K562 (cell line): ENCODE data around the gene IMMP2L. TPM values are rescaled to one million over a fixed set of nuclear protein-coding genes. Genes with fewer than 3 reads are reported as not detected.

ENCODE experiments used
- CLOCK ChIP-seq: fragments of 250-450 bp; sonication (Bioruptor Pico); IDR thresholded peaks from 2 replicates; pipeline ENCODE4 v1.4.0; 2020; ENCODE audit warnings: mild to moderate bottlenecking, moderate library complexity, borderline replicate concordance
- DEAF1 ChIP-seq: fragments of 450-650 bp; formaldehyde crosslinking; IDR thresholded peaks from 2 replicates; pipeline ENCODE4 v1.4.0; 2020; ENCODE audit warnings: mild to moderate bottlenecking, moderate library complexity
- E2F1 ChIP-seq: sonication (generic); formaldehyde crosslinking; IDR thresholded peaks from 2 replicates; pipeline ENCODE4 v1.8.1; 2023; ENCODE audit warnings: mild to moderate bottlenecking, missing genetic modification reagents, moderate library complexity
- FOXK2 ChIP-seq, 2 experiments: fragments of 450-650 bp; IDR thresholded peaks in 1 of 2; conservative IDR thresholded peaks in 1 of 2; 2 replicates each; pipeline ENCODE4 v1.6.1; 2016; ENCODE audit warnings: low read depth in 2 of 2, mild to moderate bottlenecking in 1 of 2
- HDGF ChIP-seq: fragments of 450-650 bp; IDR thresholded peaks from 2 replicates; pipeline ENCODE4 v1.6.1; 2016
- JUND ChIP-seq, 2 experiments: IDR thresholded peaks; 2 replicates in 1 of 2; 3 replicates in 1 of 2; pipeline ENCODE4 v1.6.1; 2011; ENCODE audit warnings: borderline replicate concordance in 2 of 2, low read depth in 2 of 2, low read length in 2 of 2, improper control_type of control experiment in 1 of 2, missing biosample characterization in 1 of 2, missing genetic modification characterization in 1 of 2, missing genetic modification reagents in 1 of 2
- KDM1A ChIP-seq, 2 experiments: fragments of 450-650 bp; IDR thresholded peaks; 2 replicates each; pipeline ENCODE4 v1.6.1; 2016; ENCODE audit warnings: mild to moderate bottlenecking in 2 of 2
- KDM2B ChIP-seq: fragments of 250-450 bp; sonication (Bioruptor Pico); IDR thresholded peaks from 2 replicates; pipeline ENCODE4 v1.8.0; 2021; ENCODE audit warnings: mild to moderate bottlenecking, moderate library complexity
- L3MBTL2 ChIP-seq: fragments of 450-650 bp; IDR thresholded peaks from 2 replicates; pipeline ENCODE4 v1.6.1; 2016; ENCODE audit warnings: mild to moderate bottlenecking, moderate library complexity
- NCOR1 ChIP-seq: fragments of 450-650 bp; IDR thresholded peaks from 2 replicates; pipeline ENCODE4 v1.6.1; 2016; ENCODE audit warnings: mild to moderate bottlenecking, moderate library complexity
- PCBP1 ChIP-seq: fragments of 200-400 bp; formaldehyde crosslinking; IDR thresholded peaks from 2 replicates; pipeline ENCODE4 v1.6.1; 2018; ENCODE audit warnings: mild to moderate bottlenecking, low read depth, low read length; ENCODE audit not compliant: poor library complexity, severe bottlenecking
- PTTG1 ChIP-seq: fragments of 450-650 bp; IDR thresholded peaks from 2 replicates; pipeline ENCODE4 v1.6.1; 2016; ENCODE audit warnings: low read depth, mild to moderate bottlenecking, missing genetic modification characterization, missing compliant biosample characterization
- SETDB1 ChIP-seq: IDR thresholded peaks from one replicate; pipeline ENCODE4 v1.6.1; 2012; ENCODE audit warnings: low read length, control low read depth, inconsistent platforms
- TAF1 ChIP-seq: IDR thresholded peaks from 2 replicates; pipeline ENCODE4 v1.6.1; 2011; ENCODE audit warnings: mild to moderate bottlenecking, low read length, moderate library complexity; ENCODE audit not compliant: insufficient read depth, control insufficient read depth, severe bottlenecking; ENCODE audit errors: extremely low read depth
- THRAP3 ChIP-seq: fragments of 450-650 bp; IDR thresholded peaks from 2 replicates; pipeline ENCODE4 v1.6.1; 2016; ENCODE audit warnings: mild to moderate bottlenecking, inconsistent platforms, borderline replicate concordance
- ZC3H4 ChIP-seq: sonication (generic); formaldehyde crosslinking; IDR thresholded peaks from 2 replicates; pipeline ENCODE4 v1.9.0; 2021; ENCODE audit warnings: missing genetic modification reagents, borderline replicate concordance
- ZEB2 ChIP-seq: fragments of 450-650 bp; IDR thresholded peaks from 2 replicates; pipeline ENCODE4 v1.6.1; 2016
- ZNF324 ChIP-seq: fragments of 250-450 bp; sonication (Bioruptor Pico); IDR thresholded peaks from 2 replicates; pipeline ENCODE4 v1.4.0; 2020; ENCODE audit warnings: mild to moderate bottlenecking
- polyA plus RNA-seq, 8 experiments: library from polyadenylated mRNA; depleted of rRNA in 4 of 8; stranded (reverse) in 5 of 8; unstranded in 3 of 8; fragments of >200 nt; fragmentation: Nextera tagmentation in 2 of 8; fragmentation: Illumina TruSeq in 1 of 8; extraction: Ambion mirVana in 2 of 8; extraction: Trizol in 1 of 8; gene quantifications; 2 replicates each; pipeline versions ENCODE4 v1.2.1 to v1.2.3, GENCODE V29; 2011 to 2014; ENCODE audit warnings: inconsistent platforms in 1 of 8, missing spikeins in 1 of 8
- total RNA-seq, 7 experiments: library from RNA; depleted of rRNA in 6 of 7; stranded (reverse); fragments of >200 nt in 6 of 7; fragmentation: Illumina TruSeq in 2 of 7; extraction: Trizol in 2 of 7; gene quantifications; 2 replicates each; pipeline versions ENCODE4 v1.2.1 to v1.2.3, GENCODE V29; 2011 to 2021; ENCODE audit warnings: low replicate concordance in 1 of 7
- TF ChIP-seq, protein P1 (sequence below), 2 experiments: fragments of 450-650 bp; conservative IDR thresholded peaks; 2 replicates each; pipeline ENCODE4 v1.6.1; 2017; ENCODE audit warnings: mild to moderate bottlenecking in 2 of 2, moderate library complexity in 2 of 2

The IMMP2L gene
- total and polyA plus RNA-seq, 9 of the 15 experiments (the other 6 are each of a cell fraction or from before 2014, with no cell fraction given): 29.7 to 116 (median 53.0) TPM

DNA sequence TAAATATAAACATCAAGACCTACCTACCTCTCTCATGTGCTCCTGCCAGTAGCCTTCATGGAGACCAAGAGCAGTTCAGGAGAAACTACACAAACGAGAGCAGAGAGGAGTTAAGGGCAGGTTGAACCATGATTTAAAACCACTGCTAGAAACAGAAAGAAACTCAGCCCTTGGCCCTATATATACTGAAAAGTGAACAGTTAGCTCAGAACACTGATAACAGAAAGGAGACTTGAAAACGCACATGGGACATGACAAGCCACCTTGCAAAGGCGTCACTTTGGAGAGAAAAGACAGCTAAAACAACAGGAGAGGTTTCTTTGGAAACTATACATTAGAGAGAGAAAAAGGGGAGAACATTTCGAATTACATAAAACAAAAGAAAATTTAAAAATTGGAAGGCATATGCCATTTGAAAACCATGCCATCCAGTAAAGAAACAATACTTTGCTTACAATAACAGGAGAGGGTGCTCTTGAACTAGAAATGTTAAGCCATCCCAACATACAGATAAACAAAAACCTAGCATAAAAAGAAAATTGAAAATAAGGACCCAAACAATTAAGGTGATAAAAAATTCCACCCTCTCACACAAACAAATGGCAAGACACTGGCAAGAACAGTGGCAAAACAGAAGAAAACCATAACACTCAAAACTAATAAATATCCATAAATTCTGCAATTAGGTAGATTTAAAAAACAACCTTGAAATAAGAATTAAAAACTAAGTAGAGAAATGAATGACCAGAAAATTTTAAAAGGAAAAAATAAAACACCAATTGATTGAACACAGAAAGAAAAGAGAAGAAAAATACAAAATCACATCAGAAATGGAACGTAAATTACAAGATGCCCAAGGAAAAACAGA lies 232.7 kb downstream of the IMMP2L start (continued):
- no peak for TF ChIP-seq PCBP1
- TF ChIP-seq DEAF1 (CRISPR knock-in tag): peak; percentile 82
- peak; percentile 70 for TF ChIP-seq L3MBTL2
- 0 out of 2 replicates have a peak, but pooled peaks have one; percentile 30 for TF ChIP-seq E2F1 (CRISPR knock-in tag)
- peak; percentile 19; the same call in 1 of the 2 replicates for TF ChIP-seq HDGF
- TF ChIP-seq JUND (IDR thresholded peaks at IDR 0.05; ENCODE audit: borderline replicate concordance, low read depth, low read length): no peak
- 0 out of 3 replicates have a peak, but pooled peaks have one; percentile 25 for TF ChIP-seq JUND (tag; IDR thresholded peaks at IDR 0.05; ENCODE audit: borderline replicate concordance, low read depth, low read length)
- TF ChIP-seq SETDB1: no peak
- 0 out of 4 replicates have a peak, but pooled peaks of 1 of the 2 experiments have one; percentile 6 for TF ChIP-seq KDM1A (IDR thresholded peaks at IDR 0.05)
- TF ChIP-seq PTTG1: 0 out of 2 replicates have a peak, but pooled peaks have one; percentile 29
- TF ChIP-seq THRAP3: peak; percentile 33; the same call in 1 of the 2 replicates
- TF ChIP-seq, protein P1, sequence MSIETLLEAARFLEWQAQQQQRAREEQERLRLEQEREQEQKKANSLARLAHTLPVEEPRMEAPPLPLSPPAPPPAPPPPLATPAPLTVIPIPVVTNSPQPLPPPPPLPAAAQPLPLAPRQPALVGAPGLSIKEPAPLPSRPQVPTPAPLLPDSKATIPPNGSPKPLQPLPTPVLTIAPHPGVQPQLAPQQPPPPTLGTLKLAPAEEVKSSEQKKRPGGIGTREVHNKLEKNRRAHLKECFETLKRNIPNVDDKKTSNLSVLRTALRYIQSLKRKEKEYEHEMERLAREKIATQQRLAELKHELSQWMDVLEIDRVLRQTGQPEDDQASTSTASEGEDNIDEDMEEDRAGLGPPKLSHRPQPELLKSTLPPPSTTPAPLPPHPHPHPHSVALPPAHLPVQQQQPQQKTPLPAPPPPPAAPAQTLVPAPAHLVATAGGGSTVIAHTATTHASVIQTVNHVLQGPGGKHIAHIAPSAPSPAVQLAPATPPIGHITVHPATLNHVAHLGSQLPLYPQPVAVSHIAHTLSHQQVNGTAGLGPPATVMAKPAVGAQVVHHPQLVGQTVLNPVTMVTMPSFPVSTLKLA (conservative IDR thresholded peaks at IDR 0.05): peak; percentile 65 to 67
- peak; percentile 26 to 31; a peak in 1 of 4 replicates for TF ChIP-seq FOXK2 (conservative IDR thresholded peaks at IDR 0.05 in 1 of 2, IDR thresholded peaks at IDR 0.05 in 1 of 2; ENCODE audit: low read depth in 2 of 2)
- TF ChIP-seq ZC3H4 (CRISPR knock-in tag): no peak
- 0 out of 2 replicates have a peak, but pooled peaks have one; percentile 10 for TF ChIP-seq ZEB2
- TF ChIP-seq NCOR1: peak; percentile 21; the same call in 1 of the 2 replicates
- TF ChIP-seq ZNF324 (CRISPR knock-in tag): no peak
- TF ChIP-seq KDM2B (CRISPR knock-in tag): no peak
- TF ChIP-seq CLOCK: no peak
- TF ChIP-seq TAF1: no peak
